ENCODE measurements around the gene ELOVL5.
"Not testable (repeated sequence)": the region's sequence is repeated elsewhere in the genome, so short reads cannot be mapped to it uniquely, and the experiment has no call there.

ELOVL5 gene

DNA sequence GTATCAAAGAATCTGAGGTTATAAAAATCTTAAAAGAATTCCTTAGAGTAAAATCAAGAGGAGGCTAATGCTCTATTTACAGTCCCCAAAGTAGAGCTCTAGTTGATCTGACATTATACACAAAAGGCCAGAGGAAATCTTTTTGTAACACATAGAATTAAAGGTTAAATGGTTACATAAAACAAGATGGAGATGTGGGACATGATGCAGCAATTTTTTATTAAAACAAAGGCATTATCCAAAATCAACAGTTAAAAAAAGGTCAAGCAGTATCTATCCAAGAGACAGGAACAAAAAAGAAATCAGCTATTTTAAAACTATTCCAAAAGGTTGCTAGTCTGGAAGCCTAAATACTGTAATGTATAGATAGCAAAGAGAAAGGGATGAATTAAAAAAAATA, 20.4 kb downstream of the ELOVL5 start:
- no peak for DNase-seq (ENCODE audit: low read depth)

DNA sequence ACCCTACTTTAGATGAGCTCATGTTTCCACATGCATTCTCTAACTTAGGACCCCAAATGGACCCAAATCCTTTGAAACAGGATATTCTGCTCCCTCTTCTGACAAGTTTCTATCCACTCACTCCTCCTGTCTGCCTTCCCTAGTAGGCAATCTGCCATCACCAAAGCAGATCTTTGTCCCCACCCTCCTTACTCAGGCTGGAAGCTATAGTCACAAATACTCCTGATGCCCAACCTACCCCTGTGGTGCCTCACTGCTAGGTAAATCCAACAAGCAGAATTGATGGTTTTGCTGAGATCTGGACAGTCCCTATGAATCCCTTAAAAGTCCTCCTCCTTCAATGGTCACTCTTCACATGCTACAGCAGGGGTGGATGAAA, 21.7 kb downstream of the ELOVL5 start:
- no peak for DNase-seq (ENCODE audit: low read depth)

DNA sequence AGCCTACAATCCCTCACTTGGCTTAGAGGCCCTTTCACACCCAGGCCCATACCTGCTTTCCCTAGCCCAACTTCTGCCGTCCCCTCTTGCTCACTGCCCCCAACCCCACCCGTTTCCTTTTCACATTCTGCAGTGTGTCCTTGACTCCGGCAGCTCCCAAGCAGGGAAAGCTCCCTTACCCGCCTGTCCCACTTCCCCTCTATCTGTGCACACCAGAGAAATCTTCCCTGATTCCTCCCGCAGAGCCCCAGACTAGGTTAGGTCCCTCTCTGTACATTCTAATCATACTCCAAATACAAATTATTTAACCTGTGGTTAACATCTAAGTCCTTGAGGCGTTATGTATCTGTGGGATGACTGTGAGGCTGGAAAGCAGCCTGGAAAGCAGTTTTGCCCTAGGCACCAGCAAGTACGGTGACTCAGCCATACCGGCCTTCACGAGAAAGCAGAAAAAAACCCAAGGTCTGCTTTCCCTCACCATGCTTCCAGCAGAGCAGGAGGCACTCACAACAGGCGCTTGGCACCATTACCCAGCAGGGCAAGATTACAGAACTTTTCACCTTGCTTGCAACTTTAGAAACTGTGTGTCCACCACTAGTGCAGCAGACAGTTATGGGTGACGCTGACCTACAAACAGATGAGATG, 22.3 kb downstream of the ELOVL5 start:
- DNase-seq (ENCODE audit: low read depth) = peak; percentile 96

DNA sequence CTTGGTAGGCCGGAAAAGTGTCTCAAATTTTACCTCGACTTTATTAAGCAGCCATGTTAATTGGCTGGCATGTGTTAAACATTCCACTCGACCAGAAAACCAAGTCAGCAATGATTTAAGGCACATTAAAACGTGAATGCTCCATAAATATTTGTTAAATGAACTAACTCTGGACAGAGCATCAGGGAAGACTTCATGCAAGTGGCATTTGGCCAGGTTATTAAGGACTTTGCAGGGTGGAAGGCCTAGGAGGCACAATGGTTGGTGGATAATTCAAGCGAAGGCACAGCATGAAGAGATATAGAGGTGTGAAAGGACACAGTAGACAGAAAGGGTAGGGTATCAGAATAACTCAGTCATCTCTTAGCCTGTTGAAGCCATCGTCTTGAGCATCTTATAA, 23.0 kb downstream of the ELOVL5 start:
- peak; percentile 51 for DNase-seq (ENCODE audit: low read depth)

DNA sequence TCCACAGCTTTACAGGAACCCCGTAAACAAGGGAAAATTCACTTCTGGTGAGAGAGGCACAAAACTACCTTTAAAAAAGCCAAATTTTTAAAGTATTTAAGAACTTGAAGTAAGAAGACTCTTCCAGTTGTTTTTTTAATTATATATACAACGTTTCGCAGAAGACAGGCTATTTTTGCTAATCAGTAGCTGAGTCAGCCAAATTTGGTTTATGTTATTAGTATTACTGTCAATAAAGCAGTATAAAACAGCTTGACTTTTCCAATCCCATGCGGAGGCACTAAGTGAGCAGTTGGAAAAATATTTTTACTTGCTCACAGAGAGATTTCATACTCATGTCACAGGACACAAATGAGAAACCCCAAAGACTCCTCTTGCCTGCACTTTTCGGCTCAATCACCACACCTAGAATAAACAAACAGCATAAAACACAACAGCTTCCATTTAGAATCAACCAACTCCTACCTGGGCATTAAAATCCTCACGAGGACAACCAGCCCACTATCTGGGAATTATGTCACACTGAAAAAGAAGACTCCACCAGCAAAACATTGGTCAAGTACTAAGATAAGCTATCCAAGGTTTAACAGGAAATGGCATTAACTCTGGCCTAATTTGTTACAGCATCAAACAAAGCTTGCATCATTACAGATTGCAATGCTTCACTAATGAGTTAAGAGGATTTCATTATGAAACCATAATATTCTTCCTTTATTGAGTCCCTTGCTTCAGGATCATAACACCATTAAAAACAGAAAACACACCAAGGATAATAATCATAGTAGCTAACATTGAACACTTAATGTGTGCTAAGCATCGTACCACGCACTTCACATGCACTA, 26.3 kb downstream of the ELOVL5 start:
- no peak for DNase-seq (ENCODE audit: low read depth)

DNA sequence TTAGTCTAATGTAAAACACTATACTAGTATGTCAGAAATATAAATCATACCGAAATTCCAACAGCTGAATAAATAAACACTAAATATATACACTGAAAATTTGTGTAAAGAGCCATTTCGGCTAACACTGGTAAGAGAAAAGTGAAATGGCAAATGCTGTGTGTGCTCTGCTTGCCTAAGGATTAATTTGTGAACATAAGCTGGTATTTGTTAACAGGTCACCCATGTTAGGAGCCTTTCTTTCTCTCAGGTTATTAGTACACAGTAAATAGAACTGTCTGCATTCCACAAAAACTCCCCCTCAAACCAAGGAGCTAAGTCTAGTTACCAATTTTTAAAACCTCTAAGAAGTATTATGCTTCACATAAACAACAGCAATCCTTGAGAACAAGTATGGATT, 27.0 kb downstream of the ELOVL5 start:
- DNase-seq (ENCODE audit: low read depth) = no peak

DNA sequence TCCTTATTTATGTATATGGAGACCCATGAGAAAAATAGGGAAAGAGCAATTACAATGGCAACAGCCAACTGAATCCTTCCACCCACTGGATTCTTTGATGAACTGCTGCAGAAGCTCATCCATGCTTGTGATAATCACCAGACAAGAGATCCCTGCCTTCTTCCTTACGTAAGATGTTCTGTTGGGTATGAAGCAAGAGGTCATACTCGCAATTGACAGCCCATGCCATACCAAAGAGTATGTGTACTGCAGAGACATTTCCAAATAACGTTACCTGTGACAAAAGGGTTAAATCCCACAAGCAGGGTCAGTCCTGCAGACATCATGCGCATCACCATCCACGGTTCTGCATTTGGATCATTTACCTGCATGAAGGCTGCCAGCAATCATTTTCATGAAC, 27.8 kb downstream of the ELOVL5 start:
- no peak for DNase-seq (ENCODE audit: low read depth)

DNA sequence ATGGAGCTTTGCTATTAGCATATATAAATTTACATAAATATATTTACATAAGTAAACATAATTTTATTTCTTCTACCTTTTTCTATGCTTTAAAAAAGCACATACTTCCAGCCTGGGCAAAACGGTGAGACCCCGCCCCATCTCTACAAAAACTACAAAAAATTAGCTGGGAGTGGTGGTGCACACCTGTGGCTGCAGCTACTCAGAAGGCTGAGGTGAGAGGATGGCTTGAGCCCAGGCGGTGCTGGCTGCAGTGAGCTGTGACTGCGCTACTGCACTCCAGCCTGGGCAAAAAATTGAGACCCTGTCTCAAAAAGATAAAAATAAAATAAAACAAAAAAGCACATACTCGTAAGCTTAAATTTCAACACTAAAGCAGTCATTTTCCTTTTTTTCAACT, 30.3 kb downstream of the ELOVL5 start:
- DNase-seq (ENCODE audit: low read depth) = no peak

DNA sequence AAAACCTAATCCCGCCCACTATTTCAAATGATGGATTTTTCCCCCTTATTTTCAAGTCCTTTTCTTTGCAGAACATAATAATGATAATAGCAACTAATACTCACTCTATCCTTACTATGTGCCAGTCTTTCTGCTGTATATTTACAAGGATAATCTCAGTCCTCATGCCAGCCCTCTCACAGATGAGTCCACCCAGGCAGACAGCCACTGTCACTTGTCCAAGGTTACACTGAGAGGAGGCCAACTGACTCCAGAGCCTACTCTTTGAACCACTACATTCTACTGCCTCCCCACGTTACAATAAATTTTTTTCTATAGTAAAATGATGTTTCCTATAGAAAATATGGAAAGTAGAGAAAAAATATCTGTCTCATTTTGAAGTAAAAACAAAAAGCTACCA, 30.9 kb downstream of the ELOVL5 start:
- DNase-seq (ENCODE audit: low read depth) = no peak

DNA sequence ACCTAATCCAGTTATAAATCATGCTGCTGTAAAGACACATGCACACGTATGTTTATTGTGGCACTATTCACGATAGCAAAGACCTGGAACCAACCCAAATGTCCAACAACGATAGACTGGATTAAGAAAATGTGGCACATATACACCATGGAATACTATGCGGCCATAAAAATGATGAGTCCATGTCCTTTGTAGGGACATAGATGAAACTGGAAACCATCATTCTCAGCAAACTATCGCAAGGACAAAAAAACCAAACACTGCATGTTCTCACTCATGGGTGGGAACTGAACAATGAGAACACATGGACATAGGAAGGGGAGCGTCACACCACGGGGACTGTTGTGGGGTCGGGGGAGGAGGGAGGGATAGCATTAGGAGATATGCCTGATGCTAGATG, 31.5 kb downstream of the ELOVL5 start:
- DNase-seq (ENCODE audit: low read depth) = not testable (repeated sequence)

DNA sequence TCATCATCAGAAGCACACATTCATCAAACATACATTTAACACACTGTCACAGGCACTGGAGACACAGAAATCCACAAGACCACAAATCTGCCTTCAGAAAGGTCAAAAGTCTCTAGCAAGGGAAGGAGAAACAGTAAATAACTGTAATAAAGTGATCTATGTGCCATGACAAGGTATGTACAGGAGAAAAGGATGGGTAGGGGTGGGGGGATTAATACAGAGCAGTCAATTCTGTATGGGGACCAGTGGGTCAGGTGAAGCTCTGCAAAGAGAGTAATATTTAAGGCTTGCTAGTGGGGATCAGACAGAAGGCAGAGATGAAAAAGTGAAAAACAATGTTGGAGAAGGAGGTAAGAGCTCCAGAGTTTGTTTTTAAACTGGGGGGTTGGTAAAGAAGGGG, 32.6 kb downstream of the ELOVL5 start:
- no peak for DNase-seq (ENCODE audit: low read depth)

DNA sequence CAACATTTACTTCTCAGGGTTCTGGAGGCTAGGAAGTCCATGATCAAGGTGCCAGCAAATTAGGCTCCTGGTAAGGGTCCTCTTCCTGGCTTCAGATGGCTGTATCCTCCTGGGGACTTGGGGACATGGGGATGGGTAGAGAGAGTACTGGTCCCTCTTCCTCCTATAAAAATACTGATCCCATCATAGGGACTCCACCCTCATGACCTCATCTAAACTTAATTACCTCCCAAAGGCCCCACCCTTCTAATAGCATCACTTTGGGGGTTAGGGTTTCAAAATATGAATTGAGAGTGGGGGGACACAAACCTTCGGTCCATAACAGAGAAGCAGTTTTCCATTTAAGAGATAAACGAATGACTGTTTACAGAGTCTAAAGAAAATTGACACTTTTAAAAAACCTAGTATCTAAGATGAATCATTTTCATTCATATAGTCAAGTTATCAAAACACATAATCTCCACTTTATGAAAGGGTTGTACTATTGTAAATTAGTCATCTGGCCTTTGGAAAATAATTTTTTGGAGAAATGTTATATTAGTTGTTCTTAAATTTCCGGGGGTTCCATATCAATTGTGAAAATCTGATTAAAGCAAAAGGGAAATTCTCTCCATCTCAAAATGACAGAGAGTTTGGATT, 33.5 kb downstream of the ELOVL5 start:
- DNase-seq (ENCODE audit: low read depth) = no peak

DNA sequence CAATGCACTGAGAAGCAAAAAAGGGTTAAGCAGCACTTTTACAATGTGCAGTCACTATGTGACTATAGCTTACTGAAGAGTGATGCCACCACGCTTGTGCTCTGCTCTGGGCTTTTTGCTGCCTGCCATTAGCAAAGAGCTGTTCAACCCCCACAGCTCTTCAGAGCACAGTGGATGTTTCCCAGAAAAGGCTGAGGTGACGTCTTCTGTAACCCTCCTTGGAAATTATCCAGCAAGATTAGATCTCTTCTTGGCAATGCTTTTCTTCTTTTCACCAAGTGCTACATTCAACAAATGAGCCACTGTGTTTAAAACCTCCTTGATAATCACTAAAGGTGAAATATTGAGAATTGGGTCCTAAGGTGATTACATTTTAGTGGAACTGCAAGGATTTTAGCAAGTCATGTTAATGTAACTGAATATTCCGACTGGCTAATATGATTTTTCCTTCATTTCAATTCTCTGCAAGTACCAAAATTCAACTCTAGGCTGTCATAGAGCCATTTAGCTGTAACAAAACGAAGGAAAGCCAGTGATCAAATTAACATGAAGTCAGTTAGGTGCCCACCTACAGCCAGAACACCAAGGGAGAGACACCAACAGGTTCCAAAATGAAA, 34.9 kb downstream of the ELOVL5 start:
- no peak for DNase-seq (ENCODE audit: low read depth)

DNA sequence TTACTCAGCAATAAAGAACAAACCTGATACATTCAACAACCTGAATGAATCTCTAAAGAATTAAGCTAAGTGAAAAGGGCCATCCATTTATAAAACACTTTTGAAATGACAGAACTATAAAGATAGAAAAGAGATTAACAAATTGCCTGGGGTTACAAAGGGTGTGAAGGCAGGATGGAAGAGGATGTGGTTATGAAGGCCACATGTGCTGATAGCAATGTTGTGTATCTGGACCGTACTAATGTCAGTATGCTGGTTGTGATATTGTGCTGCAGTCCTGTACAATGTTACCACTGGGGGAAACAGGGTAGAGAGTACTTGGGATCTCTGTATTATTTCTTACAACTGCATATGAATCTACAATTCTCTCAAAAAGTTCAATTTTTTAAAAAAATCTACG, 36.4 kb downstream of the ELOVL5 start:
- DNase-seq (ENCODE audit: low read depth) = no peak

DNA sequence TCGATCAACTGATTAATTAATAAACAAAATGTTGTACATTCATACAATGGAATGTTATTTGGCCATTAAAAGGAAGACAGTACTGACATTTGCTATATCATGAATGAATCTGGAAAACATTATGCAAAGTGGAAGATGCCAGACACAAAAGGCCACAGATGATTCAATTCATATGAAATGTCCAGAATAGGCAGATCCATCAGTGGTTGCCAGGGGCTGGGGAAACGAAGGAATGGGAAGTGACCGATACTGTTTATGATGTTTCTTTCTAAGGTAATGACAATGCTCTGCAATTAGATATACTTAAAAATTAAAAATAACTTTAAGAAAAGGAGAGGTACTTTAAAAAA, 37.2 kb downstream of the ELOVL5 start:
- DNase-seq (ENCODE audit: low read depth) = peak; percentile 43

DNA sequence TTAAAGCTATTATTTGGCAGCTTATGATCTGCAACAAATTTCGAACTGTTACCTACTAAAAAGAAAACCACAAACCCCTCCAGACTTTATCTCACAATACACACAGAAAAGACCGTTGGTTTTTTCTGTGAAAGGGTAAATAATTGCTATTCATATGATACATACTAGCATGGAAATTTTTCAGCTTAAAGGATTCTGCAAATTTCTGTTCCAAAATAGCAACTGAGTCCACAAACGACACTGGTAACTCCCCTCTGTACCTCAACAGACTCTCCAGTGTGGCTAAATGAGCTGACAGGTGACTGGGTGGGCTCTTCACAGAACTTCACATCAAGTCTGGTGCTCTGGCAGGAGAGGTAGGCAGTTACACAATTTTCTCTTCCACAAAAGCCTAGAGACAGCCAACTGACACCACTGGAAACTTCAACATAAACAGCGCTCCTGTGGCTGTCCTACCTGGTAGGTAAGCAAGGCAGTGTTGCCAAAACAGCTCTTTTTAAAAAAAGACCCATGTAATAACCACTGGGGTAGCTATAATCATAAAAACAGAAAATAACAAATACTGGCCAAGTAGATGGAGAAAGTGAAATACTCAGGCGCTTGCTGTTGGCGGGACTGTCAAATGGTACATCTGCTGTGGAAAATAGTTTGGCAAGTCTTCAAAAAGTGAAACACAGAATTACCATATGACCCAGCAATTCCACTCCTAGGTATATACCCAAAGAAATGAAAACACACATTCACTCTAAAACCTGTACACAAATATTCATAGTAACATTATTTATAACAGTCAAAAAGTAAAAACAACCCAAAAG, 37.8 kb downstream of the ELOVL5 start:
- DNase-seq (ENCODE audit: low read depth) = no peak

DNA sequence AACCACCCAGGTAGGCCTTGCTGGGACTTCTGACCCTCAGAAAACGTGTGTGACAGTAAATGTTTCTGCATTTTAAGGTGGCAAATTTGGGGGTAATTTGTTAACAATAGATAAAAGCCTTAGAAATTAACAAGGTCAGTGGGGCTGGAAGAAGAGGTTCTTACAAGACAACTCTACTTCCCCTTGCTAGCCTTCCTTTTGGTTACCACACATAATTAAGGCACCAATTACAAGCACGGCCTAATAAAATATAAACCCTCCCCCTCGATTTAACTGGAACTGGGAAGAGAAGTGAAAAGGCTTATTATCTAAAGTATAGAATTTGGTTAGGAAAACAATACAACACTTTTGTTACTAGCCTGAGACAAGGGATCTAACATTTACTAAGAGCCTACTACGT, 38.8 kb downstream of the ELOVL5 start:
- DNase-seq (ENCODE audit: low read depth) = no peak

DNA sequence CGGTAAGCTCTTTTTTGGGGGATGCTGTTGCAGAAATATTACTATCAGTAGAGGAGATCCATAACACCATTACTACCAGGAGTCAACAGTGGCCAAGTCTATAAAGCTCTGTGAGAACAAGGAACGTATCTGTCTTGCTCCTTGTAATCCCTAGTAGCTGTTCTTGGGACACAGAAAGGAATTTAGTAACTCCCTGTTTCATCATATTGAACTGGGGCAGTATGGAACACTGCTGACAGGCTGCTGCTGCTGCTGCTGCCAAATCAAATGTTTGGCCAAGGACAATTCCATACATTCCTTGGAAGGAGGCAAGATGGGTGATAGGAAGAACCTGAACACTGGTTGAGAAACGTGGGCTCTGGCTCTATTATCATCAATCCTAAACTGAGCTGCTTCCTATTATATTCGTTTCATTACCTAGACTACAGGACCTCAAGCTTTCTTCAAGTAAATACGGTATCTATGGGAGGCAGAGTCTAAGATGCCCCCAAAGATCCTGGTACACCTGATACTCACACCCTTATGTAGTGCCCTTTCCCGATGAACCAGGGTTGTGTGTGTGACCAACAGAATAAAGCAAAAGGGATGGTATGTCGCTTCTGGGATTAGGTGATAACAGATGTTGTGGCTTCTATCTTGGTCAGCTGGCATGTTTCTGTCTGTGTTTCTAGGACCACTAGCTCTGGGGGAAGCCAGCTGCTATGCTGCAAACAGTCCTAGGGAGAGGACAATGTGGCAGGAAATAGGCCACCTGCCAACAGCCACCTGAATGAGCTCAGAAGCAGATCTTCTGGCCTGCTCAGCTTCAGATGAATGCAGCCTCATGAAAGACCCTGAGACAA, 39.5 kb downstream of the ELOVL5 start:
- no peak for DNase-seq (ENCODE audit: low read depth)

DNA sequence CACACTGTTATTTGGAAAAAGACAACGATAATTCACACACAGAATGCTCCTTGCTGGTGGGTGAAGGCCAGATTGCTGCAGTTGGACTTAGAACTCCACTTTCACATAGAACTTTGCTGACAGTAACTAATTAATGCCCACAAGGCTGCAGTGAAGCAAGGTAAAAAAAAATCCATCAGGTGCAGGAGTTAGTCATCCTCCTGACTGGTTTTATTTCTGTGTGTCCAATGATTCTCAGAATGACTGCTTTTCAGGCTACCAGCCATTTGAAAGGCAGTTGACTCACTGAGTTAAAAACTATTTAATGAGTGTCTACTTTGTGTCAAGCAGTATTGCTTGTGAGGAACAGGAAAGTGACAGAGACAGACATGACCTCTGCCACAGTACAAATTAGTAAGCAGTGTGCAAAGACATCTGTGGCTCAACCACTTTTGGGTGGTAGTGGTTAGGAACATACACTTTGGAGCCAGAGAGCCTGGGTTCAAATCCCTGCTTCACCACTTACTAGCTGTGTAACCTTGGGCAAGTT, 41.9 kb downstream of the ELOVL5 start:
- DNase-seq (ENCODE audit: low read depth) = no peak

DNA sequence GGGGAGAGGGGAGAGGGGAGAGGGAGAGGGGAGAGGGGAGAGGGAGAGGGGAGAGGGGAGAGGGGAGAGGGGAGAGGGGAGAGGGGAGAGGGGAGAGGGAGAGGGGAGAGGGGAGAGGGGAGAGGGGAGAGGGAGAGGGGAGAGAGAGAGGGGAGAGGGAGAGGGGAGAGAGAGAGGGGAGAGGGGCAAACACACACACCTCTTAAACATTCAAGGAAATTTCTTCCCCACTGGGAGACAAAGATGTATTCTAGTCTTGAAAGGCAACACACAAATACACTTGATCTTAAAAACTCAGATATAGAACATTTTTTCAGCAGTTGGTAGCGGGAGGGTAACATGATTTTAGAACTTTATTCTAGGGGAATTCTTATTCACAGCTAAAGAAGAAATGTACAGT, 42.5 kb downstream of the ELOVL5 start:
- DNase-seq (ENCODE audit: low read depth) = not testable (repeated sequence)

DNA sequence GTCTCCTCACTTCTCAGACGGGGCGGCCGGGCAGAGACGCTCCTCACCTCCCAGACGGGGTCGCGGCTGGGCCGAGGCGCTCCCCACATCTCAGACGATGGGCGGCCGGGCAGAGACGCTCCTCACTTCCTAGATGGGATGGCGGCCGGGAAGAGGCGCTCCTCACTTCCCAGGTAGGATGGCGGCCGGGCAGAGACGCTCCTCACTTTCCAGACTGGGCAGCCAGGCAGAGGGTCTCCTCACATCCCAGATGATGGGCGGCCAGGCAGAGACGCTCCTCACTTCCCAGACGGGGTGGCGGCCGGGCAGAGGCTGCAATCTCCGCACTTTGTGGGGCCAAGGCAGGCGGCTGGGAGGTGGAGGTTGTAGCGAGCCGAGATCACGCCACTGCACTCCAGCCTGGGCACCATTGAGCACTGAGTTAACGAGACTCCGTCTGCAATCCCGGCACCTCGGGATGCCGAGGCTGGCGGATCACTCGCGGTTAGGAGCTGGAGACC, 43.2 kb downstream of the ELOVL5 start:
- DNase-seq (ENCODE audit: low read depth) = not testable (repeated sequence)
